Endometrium (tissue), 2 donors: ENCODE results near the gene NTMT1.

Source experiments
- FAIRE-seq: peaks from 2 replicates; lab custom pipeline; 2012; peaks lifted over from hg19 to GRCh38; lab: Jason Lieb, UNC
- donor health status: control.
- donor health status: control.

Gene NTMT1

DNA sequence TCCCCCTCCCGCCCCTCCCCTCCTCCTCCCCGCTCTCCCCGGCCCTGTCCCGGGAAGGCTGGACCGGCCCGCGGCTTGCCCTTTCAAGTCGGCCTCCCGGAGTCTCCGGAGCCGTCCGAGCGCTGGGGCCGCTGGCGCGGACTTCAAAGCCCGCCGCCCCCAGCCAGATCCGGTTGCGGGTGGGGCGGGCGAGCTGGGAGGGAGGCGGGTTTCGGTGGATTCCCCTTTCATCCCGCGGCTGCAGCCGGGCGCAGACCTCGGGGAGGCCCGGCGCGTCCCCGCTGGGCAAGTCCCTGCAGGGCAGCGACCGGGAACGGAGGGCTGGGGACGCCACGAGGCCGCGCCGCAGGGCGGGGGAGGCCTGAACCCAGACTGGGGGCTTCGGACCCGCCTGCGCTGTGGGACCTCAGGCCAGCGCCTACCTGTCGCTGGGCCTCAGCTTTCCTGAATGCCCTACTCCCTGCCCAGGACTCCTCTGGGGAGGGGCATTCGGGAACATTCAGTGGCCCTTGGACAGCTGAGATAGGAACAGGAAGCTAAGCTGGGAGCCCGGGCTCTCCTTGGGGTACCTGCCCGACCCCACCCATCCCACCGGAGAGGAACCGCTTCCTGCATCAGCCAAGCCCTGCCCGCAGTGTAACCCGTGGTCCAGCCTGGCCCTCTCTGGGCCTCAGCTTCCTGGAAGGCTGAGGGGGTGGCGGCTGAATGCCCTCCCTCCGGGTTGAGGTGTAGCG lies 28.4 kb upstream of the NTMT1 start:
- no peak for FAIRE-seq

DNA sequence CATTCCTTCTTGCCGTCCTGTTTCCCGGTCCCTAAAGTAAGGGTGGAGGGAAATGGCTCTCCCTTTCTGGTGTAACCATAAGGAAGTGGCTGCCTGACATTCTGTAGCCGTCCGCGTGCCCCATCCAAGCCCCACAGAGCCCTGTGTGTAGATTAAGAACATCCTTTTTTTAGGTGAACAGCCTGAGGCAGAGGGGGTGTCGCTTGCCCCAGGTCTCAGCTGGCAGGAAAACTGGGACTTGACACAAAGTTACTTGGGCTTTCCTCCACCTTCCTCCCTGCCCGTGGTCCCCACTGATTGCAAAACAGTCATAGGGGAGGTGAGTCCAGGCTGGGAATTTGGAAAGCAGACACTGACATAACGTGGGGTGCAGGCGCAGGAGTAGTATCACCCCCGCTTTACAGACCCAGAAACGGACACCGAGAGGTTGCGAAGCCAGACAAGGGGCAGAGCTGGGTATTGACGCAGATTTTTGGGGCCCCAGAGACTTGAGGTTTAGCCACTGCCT lies 27.8 kb upstream of the NTMT1 start:
- no peak for FAIRE-seq

DNA sequence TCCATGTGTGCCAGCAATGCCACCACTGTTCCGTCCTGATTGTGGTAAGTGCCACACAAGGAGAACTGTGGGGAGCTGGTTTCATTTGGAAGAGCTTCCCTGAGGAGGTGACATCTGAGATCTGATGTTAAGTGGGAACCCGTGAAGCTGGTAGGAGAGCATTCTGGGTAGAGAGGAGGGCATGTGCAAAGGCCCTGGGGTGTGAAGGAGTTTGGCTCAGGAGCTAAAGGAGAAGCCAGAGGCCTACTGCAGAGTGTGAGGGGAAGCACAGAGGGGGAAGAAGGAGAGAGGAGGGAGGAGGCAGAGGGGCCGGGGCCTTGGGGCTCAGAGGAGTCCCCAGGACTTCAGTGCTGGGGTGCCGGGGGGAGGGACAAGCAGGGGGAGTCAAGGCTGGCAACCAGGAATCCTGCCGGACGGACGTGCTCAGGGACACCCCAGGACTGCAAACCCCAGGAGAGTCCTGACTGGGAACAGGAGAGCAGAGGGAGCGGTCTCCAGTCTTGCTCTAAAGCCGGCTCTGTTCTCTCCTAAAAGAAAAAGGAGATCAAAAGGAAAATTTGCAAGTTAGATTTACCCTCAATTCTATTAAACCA lies 24.8 kb upstream of the NTMT1 start:
- no peak for FAIRE-seq

- FAIRE-seq, result no peak
These were observed 23.2 kb upstream of the NTMT1 start for GRCh38 chr9:129602598-129603415.

DNA sequence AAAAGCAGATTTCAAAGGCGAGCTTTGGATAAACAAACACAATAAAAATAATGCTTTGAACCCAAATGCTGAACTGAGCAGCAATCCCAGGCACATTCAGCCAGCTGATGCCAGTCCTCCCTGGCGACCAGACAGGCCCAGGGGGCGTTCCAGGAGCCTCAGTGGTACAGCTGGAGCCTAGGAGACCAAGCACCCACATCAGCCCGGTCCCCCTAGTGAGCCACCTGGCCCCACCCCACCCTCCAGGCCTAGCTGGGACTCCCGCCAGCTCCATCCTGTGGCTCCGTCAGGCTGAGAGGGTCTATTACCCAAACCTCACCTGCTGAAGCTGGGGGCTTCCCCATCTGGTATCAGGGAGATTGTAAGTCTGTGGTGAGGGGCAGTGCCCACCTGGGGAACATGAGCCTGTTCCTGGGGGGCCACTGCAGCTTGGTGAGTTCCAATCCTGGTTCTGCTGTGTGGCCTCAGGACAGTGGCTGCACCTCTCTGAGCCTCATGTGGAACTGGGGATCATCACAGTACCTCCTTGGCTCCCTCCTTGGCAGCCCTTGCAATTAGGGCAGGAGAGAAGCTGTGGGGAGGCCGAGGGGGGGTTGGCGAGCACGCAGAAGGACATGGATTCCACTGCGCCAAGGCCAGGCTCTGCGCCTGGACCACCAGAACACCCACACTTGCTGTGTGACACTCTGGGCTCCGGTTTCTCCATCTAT lies 21.8 kb upstream of the NTMT1 start:
- no peak for FAIRE-seq

- FAIRE-seq, result no peak
These were observed 21.2 kb upstream of the NTMT1 start for GRCh38 chr9:129604766-129605163.

GRCh38 chr9:129606161-129607026 lies 19.6 kb upstream of the NTMT1 start:
- FAIRE-seq, result no peak

GRCh38 chr9:129607027-129607387 lies 19.0 kb upstream of the NTMT1 start:
- no peak for FAIRE-seq

DNA sequence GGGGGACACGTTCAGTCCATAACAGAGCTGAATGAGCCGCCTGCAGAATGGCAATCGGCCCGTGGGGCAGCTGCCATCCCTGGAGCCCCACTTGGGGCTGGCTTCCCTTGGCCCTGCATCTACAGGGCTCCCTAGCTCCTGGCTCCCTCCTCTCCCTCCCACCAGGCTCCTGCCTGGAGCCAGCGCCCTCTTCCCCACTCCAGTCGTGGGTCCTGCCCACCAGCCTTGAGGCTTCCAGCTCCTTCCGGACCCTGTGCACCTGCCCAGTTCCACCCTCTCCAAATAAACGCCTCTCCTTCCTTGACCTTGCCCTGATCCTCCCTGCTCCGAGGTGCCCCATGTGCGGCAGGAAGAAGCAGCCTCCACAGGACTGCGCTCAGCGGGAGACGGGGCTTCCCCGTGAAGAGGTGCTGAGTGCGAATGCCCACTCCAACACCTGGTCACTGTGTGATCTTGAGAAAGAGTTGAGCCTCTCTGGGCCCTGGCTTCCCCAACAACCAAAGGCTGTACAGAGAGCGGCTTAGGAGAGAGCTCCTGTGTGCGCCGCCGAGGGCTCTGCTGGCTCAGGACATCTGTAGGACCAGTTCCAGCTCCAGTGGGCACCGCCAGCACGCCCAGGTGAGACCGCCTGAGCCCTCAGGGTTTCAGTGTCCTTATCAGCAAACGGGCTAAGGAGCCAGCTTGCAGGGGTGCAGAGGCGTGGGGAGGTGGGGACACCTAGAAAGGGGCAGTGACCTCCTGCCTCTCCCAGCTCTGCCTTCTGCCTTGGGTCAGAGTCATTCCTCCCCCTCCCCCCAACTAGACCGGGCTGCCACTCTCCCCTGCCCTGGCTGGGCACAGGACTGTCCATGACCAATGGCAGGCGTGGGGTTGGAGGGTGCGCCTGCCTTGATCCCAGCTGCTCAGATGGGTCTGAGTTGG lies 17.1 kb upstream of the NTMT1 start:
- no peak for FAIRE-seq

DNA sequence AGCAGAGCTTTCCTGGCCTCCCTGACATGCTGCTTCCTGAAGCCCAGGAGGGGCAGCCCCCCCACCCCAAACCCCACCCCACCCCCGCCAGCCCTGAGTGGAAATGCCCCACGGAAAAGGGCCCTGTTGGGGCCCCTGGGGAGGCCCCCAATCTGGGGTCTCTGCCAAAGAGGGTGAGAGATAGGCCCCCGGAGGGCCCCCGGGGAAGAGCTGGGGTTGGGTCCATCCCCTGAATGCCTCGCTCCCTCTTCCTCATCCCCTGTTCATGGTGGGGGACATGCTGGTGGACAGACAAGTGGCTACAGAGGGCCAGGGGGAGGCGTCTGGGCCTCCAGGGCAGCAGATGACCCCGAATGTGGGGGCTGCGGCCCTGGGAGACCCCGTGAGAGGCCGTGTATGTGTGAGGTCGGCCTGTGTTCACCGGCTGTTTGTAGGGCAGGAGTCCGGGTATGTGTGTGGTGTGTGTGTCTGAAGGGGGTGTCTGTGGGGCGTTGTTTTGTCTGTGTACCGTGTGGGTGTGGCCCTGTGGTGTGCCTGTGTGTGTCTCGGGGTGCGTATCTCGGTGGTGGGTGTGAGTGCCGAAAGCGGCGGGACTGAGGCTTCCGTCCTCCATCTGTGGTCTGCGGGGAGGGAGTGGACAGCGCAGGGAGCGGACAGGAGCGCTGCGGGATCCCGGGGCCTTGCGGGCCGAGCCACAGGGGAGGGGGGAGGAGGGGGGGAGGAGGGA lies 16.3 kb upstream of the NTMT1 start:
- FAIRE-seq, result no peak

DNA sequence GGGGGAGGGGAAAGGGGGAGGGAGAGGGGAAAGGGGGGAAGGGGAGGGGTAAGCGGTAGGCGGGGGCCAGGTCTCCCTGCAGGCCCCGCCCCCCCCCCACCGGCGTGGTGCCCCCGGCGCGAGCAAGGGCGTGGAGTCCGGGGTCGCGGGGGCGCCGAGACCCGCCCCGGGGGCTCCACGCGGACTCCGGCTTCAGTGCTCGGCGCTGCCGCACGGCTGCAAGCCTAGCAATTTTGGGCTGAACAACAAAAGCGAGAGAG lies 15.8 kb upstream of the NTMT1 start:
- FAIRE-seq, result no peak

- no peak for FAIRE-seq
These were observed 15.3 kb upstream of the NTMT1 start for GRCh38 chr9:129610473-129611306.

- FAIRE-seq, result no peak
These were observed 14.6 kb upstream of the NTMT1 start for GRCh38 chr9:129611307-129611800.

GRCh38 chr9:129612123-129612522 lies 13.8 kb upstream of the NTMT1 start:
- no peak for FAIRE-seq

DNA sequence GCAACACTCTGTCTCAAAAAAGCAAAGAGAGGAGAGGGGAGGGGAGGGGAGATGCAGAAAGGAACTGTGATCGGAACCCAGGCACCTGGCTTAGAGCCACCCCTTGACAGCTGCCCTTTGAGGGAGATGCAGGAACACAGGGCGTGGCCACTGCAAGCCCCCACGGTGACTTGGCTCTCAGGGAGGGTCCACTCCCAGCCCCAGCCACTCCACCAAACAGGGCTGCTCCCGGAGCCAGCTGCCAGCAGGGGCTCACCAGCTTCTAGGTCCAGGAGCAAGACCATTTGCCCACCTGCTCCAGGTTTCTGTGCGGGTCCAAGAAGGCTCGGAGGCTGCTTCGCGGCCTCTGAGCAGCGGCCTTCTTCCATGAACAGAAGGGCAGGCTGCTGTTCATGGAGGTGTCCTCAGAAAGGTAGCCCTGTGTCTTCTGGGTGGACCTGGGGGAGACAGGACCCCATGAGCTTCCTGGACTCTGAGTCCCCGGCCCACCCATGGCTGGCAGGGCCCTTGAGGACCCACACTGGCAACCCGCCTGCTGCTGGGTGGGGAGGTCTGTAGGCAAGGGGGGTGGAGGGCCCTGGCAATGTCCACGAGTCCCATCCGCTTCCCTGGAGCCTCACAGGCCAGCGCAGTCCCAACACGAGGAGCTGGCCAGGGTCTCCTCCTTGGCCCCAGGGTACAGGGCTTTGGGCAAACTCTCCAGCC lies 13.0 kb upstream of the NTMT1 start:
- no peak for FAIRE-seq

GRCh38 chr9:129613520-129614175 lies 12.3 kb upstream of the NTMT1 start:
- no peak for FAIRE-seq

GRCh38 chr9:129614932-129615331 lies 11.0 kb upstream of the NTMT1 start:
- FAIRE-seq, result no peak
